Measurements from ENCODE around the gene PRELID2.

PRELID2 gene

GRCh38 chr5:145792840-145793239, 42.3 kb downstream of the PRELID2 start:
- DNase-seq = no peak

GRCh38 chr5:145791866-145792265, 43.3 kb downstream of the PRELID2 start:
- no peak for DNase-seq

DNA sequence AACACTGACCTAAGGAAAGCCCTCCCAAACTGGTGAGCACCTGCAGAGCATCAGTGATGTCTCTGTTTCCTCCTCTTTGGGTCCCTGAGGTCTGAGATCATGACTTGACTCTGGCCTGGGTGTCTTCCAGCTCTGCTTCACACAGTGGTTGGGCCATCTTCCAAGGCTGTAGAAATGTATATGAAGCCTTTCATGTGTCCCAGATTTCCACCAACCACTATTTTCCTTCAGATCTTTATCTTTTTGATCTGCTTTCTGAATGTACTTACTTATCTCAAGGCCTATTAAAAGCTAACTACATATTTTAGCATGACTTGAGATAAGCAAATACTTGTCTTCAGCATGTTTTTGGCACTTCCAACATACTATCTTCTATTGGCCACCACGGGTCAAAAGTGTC, 47.1 kb downstream of the PRELID2 start:
- DNase-seq = no peak

DNA sequence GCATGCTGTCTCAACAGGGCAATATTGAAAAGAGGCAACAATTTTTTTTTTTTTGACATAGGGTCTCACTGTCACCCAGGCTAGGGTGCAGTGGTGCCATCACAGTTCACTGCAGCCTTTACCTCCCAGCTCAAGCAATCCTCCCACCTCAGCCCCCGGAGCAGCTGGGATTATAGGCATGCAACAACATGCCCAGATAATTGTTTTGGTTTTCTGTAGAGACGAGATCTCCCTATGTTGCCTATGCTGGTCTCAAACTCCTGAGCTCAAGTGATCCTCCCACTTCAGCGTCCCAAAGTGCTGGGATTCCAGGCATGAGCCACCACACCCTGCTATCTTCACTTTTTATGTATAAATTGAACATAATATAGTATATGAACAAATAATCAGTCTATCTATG, 47.6 kb downstream of the PRELID2 start:
- no peak for DNase-seq

GRCh38 chr5:145787001-145787400, 48.1 kb downstream of the PRELID2 start:
- no peak for DNase-seq

DNA sequence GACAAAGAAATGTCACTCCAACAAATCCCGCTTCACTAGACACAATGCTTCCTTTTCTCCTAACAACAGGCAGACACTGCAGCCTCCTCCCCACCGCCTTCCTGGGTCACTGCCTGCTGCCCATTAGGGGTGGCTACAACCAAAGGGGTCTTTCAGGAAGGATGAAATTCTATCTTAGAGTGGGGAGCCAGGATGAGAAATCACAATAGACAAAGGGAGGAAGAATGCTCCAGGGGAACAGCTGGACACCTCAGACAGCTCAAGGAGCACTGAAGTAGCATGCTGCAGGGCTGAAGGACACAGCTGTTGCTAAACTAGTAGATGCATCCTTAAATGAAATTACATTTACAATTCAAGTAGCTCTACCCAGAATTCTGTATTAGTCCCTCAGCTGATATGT, 54.2 kb downstream of the PRELID2 start:
- no peak for DNase-seq

GRCh38 chr5:145778144-145778900, 56.8 kb downstream of the PRELID2 start:
- no peak for DNase-seq

- no peak for DNase-seq
Measured at GRCh38 chr5:145777445-145778063, 57.6 kb downstream of the PRELID2 start.

DNA sequence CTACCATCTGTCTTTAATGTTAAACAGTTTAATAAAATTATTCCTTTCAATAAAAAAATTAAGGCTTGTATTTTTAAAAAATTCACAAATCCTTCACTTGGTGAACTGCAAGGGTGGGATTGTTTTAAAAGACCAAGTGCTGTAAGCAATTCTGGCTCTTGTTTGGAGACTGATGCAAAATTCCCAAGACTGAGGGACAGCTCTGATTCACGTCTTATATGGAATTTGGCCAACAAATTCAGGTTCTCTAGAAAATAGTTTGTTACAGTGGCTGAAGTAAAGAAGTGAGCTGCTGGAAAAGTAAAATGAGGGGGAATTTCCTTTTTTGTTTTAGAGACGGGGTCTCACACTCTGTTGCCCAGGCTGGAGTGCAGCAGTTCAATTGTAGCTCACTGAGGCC, 58.3 kb downstream of the PRELID2 start:
- DNase-seq = no peak

DNA sequence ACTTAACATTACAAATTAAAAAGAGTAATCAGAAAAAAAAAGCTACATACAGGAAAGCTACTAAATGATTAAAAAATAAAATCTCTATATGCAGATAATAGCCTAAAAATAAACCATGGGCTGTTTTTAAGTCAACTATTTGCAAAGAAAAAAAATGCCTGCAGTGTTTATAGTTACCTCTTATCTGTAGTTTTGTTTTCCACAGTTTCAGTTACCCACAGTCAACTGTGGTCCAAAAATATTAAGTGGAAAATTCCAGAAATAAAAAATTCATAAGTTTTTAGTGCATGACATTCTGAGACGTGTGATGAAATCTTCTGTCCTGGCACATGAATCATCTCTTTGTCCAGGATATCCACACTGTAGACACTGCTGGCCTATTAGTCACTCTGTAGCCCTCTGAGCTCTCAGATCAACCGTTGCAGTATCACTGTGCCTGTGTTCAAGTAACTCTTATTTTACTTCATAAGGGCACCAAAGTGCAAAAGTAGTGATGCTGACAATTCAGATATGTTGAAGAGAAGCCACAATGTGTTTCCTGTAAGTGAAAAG, 59.2 kb downstream of the PRELID2 start:
- no peak for DNase-seq

DNA sequence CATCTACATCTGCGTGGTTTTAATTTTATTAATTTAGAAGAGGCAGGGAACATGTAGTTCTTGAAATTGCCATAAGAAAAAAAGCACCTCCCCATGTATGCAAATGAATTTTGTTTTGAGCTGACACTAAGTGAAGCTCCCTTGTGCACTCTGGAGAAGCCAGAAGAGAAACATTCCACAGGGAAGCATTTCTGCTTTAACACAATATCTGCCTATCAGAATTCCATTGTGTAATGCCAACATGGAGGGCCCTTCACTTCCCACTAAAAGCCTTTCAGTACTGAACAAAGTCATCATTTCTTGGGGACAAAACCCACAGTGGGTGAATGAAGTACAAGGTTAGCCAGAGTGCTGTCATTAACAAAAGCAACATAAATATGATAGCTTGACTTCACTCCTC, 59.7 kb downstream of the PRELID2 start:
- no peak for DNase-seq

GRCh38 chr5:145774442-145774841, 60.7 kb downstream of the PRELID2 start:
- no peak for DNase-seq

- DNase-seq = no peak
Measured at GRCh38 chr5:145772466-145772865, 62.7 kb downstream of the PRELID2 start.

- no peak for DNase-seq
Measured at GRCh38 chr5:145768863-145769262, 66.3 kb downstream of the PRELID2 start.

DNA sequence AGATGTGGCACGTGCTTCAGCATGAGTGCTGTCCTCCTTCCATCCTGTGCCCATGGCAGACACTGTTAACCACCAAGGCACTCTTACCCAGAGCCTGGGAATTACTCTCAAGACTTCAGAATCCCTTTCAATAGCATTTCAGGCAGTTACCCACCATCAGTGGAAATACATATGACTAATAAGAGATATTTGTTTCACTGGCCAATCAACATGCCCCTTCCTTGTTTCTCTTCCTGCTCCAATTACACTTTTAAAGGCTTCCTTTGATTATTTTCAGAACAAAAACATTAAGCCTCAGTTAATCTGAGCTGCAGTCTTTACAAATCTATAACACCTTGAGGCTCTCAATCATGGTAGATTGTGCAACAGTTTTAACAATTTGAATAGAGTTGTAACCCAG, 70.8 kb downstream of the PRELID2 start:
- no peak for DNase-seq

- DNase-seq = no peak
Measured at GRCh38 chr5:145762833-145763232, 72.3 kb downstream of the PRELID2 start.

DNA sequence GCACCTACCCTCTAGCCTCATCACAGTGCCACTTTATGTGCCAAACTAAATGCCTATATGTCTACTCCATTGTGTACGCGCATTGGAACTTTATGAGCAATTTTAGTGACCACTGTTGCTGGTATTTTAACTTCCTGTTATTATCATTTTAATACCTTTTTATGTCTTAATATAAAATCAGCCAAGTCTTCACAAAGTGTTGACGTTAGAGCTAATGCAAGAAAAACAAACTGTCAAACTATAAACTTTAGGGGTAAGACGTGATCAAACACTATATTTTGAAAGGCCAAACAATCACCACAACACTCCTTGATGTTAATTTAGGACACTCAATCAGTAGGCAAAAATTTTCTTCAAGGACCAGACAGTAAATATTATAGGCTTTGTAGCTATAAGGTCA, 73.9 kb downstream of the PRELID2 start:
- DNase-seq = no peak

- DNase-seq = no peak
Measured at GRCh38 chr5:145760660-145761059, 74.5 kb downstream of the PRELID2 start.

DNA sequence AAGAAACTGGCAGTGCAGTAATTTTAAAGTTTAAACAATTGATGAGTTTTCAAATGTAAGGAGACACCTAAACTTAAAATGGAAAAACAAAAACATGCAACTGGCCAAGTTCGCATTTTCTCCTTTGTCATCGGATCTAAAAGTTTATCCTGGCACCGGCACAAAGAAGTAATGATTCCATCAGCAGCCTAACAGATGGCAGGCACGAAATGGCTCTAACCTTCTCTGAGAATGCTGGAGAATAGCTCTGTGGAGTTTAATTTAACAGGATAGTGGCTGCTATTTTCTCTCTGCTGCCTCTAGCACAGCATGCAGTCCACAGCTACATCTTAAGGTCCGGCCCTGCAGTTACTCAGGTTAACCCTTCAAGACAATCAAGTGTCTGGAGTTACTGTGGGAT, 82.2 kb downstream of the PRELID2 start:
- DNase-seq = no peak

DNA sequence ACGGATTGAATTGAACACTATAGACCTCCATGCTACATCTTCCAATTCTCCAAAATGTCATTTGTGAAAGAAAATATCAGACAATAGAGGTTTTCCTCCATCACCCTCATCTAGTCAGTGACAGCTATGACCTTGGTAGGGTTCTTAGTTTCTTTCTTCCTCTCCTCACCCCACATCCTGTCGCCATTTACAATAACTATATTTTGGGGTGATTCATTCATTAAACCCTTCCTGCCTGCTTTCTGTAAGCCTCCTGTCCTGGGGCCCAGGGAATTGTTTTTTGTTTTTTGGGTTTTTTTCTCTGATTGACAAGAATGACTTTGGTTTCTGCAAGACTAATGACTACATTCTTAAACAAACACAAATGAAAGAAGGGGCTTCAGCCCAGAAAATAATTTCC, 82.6 kb downstream of the PRELID2 start:
- no peak for DNase-seq

GRCh38 chr5:145750199-145750598, 84.9 kb downstream of the PRELID2 start:
- DNase-seq = no peak

GRCh38 chr5:145743396-145744061, 91.6 kb downstream of the PRELID2 start:
- no peak for DNase-seq

- DNase-seq = no peak
Measured at GRCh38 chr5:145739843-145740242, 95.3 kb downstream of the PRELID2 start.

- no peak for DNase-seq
Measured at GRCh38 chr5:145738227-145738626, 96.9 kb downstream of the PRELID2 start.

Data from NCI-H1048 (cell line).